SK-N-SH (cell line): ENCODE measurements around the gene ANKK1.

ENCODE experiments used
- CTCF ChIP-seq: fragments of 200-600 bp; sonication (generic); IDR thresholded peaks from 2 replicates; pipeline ENCODE4 v1.6.1; 2017; ENCODE audit warnings: antibody characterized with exemption, mild to moderate bottlenecking, moderate library complexity
- EZH2phosphoT487 ChIP-seq: fragments of 200-600 bp; sonication (generic); IDR thresholded peaks from 2 replicates; pipeline ENCODE4 v1.6.1; 2017; ENCODE audit warnings: low read depth, mixed run types, mild to moderate bottlenecking, antibody characterized with exemption, moderate library complexity, borderline replicate concordance
- MXI1 ChIP-seq: IDR thresholded peaks from 2 replicates; pipeline ENCODE4 v1.6.1; 2012; ENCODE audit warnings: mild to moderate bottlenecking, low read depth, low read length, improper control_type of control experiment
- RCOR1 ChIP-seq: fragments of 150-350 bp; IDR thresholded peaks from 2 replicates; pipeline ENCODE4 v1.6.1; 2017; ENCODE audit warnings: antibody characterized with exemption, low read length
- TAF1 ChIP-seq: IDR thresholded peaks from 2 replicates; pipeline ENCODE4 v1.6.1; 2012; ENCODE audit warnings: low read depth, mild to moderate bottlenecking, low read length, moderate library complexity, borderline replicate concordance

GRCh38 chr11:113440816-113441215 is 53.2 kb downstream of the ANKK1 start:
- TF ChIP-seq MXI1 (no peak), TAF1 (no peak), CTCF (no peak), EZH2phosphoT487 (no peak), RCOR1 (no peak)
